HUES6 (cell line): ENCODE results near the gene OR10D3.

Experiments
- H3K27ac ChIP-seq: 2 replicates; pipeline ENCODE4 v1.7.0; 2013; ENCODE audit warnings: low read depth, mild to moderate bottlenecking, low read length, inconsistent platforms
- H3K27me3 ChIP-seq: 2 replicates; pipeline ENCODE4 v1.6.1; 2013; ENCODE audit warnings: low read length; ENCODE audit not compliant: control insufficient read depth, insufficient read depth
- H3K36me3 ChIP-seq: 2 replicates; pipeline ENCODE4 v1.6.1; 2013; ENCODE audit warnings: low read length; ENCODE audit not compliant: control insufficient read depth, insufficient read depth
- H3K4me1 ChIP-seq: 2 replicates; pipeline ENCODE4 v1.6.1; 2013; ENCODE audit warnings: low read length; ENCODE audit not compliant: control insufficient read depth, insufficient read depth
- H3K4me3 ChIP-seq: 2 replicates; pipeline ENCODE4 v1.5.1; 2013; ENCODE audit warnings: low read depth, low read length
- H3K9ac ChIP-seq: one replicate; pipeline ENCODE4 v1.6.1; 2013; ENCODE audit warnings: mild to moderate bottlenecking, low read length
- H3K9me3 ChIP-seq: 2 replicates; pipeline ENCODE4 v1.6.1; 2013; ENCODE audit warnings: low read depth, low read length; ENCODE audit not compliant: control insufficient read depth, insufficient read depth

Gene OR10D3

DNA sequence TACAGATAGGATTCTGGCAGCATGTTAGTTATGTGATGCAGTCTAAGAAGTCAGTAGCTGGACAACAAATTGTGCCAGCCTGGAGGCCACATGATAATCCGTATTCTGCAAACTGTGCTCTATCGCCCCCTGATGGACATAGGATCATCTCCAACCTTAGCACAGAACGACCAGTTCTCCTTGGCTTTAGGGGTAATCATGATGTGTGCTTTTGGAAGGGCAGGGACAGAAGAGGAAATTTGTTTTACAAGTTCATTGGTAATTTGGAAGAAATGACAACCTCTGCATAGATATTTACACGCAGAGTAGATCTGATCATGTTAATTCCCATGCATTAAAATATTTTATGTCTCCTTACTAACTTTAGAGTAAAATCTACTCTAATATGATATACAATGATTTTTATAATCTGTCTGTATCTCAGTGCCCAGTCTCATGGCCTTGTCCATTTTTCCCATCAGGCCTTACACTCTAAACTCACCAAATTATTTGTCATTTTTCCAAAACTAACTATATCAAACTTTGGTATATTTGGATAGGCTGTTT lies 12.1 kb downstream of the OR10D3 start:
- Histone ChIP-seq H3K9me3 (no peaks in the 10 kb centered on the region), H3K4me3 (no peak overlapping the region), H3K4me1 (peaks cover 12% of the 10 kb centered on the region; the same call in 1 of the 2 replicates), H3K9ac (no peak overlapping the region), H3K36me3 (no peaks in the 10 kb centered on the region), H3K27ac (no peak overlapping the region), H3K27me3 (peaks cover 15% of the 10 kb centered on the region; the same call in 1 of the 2 replicates)

DNA sequence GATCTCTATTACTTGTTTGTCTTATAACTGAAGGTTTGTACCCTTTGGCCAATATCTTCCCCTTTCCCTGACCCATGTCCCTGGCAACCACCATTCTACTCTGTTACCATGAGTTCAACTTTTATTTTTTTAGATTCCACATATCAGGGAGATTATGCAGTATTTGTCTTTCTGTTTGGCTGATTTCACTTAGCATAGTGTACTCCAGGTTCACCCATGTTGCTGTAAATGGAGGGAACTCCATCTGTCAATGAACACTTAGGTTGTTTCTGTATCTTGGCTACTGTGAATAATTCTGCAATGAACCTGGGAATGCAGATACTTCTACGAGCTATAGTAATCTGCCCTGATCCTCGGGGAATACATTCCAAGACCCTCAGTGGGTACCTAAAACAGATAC lies 14.9 kb downstream of the OR10D3 start:
- Histone ChIP-seq H3K9me3 (no peaks in the 10 kb centered on the region), H3K9ac (no peak overlapping the region), H3K4me3 (no peak overlapping the region), H3K4me1 (peaks cover 4% of the 10 kb centered on the region; the same call in 1 of the 2 replicates), H3K27me3 (no peaks in the 10 kb centered on the region), H3K36me3 (no peaks in the 10 kb centered on the region), H3K27ac (no peak overlapping the region)

DNA sequence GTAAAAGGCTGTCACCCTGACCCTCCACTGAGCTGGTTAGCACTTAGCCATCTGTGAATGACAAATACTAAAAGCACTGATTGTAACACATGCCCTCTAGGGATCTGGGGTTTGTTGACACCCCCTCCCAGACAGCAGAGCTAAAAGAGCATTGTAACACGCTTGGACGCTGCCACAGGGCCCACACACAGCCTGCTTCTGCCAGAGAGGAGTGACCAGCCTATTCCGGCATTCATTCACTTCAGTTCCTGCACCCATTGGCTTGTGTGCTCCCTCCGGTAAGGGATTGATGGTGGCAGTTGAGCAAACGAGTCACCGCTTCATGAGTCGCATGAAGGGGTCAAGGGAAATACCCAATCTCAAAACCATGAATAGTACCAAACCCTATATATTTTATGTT lies 15.8 kb downstream of the OR10D3 start:
- H3K4me3 ChIP-seq, result no peak overlapping the region
- H3K27ac ChIP-seq, result no peak overlapping the region
- H3K9me3 ChIP-seq, result no peaks in the 10 kb centered on the region
- peaks cover 4% of the 10 kb centered on the region; the same call in 1 of the 2 replicates for H3K4me1 ChIP-seq
- H3K9ac ChIP-seq, result no peak overlapping the region
- no peaks in the 10 kb centered on the region for H3K27me3 ChIP-seq
- H3K36me3 ChIP-seq, result no peaks in the 10 kb centered on the region

DNA sequence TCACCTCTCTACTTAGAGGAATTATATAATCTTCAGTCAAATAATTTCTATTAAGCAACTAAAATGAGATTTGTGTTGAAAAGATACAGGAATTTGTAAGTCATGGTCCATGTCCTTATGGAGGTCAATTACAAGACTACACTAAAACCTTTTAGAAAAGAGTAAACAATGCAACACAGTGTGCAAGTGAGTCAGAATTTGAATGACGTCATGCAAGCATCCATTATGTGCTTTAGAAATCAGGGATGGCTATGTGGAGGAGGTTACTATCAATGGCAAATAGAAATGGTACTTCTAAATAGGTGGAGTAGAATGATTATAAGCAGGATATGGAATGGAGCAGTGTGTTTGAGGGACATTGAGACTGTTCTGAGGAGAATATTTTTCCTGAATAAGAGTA lies 16.6 kb downstream of the OR10D3 start:
- H3K4me1 ChIP-seq, result peaks cover 3% of the 10 kb centered on the region; the same call in 1 of the 2 replicates
- H3K4me3 ChIP-seq, result no peak overlapping the region
- no peaks in the 10 kb centered on the region for H3K27me3 ChIP-seq
- H3K27ac ChIP-seq, result no peak overlapping the region
- H3K9me3 ChIP-seq, result no peaks in the 10 kb centered on the region
- H3K36me3 ChIP-seq, result no peaks in the 10 kb centered on the region
- no peak overlapping the region for H3K9ac ChIP-seq

DNA sequence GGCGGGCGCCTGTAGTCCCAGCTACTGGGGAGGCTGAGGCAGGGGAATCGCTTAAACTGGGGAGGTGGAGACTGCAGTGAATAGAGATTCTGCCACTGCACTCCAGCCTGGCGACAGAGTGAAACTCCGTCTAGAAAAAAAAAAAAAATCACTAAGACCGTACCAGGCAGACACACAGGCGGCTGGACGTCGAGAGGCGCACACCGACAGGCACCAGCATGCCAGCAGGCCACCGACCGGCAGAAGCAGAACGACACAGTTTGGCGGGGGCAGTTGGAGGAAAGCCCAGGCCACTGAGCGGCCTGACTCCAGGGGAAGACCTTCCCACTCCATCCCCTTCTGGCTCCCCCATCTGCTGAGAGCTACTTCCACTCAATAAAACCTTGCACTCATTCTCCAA lies 17.5 kb downstream of the OR10D3 start:
- Histone ChIP-seq H3K9me3 (no peaks in the 10 kb centered on the region), H3K9ac (no peak overlapping the region), H3K4me1 (no peaks in the 10 kb centered on the region), H3K36me3 (no peaks in the 10 kb centered on the region), H3K4me3 (no peak overlapping the region), H3K27ac (no peak overlapping the region), H3K27me3 (no peaks in the 10 kb centered on the region)

DNA sequence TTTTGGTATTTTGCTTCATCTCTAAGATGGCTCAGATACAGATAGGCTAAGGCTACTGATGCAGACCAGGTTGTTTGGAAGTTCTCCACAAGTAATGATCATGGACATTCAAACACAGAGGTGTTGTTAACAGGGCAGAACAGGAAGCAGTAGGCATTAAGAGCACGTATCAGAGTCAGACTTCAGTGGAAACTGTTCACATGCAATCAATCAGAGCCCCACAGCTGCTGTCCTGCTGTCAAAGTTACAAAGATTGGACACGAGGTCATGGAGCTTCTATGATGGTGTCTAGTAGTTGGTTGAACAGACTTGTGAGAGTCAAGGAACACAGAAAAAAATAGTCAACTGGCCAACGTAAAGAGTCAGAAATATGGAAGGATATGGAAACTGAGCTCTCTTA lies 19.8 kb downstream of the OR10D3 start:
- H3K4me1 ChIP-seq, result no peaks in the 10 kb centered on the region
- H3K4me3 ChIP-seq, result no peak overlapping the region
- H3K27ac ChIP-seq, result no peak overlapping the region
- no peaks in the 10 kb centered on the region for H3K36me3 ChIP-seq
- no peaks in the 10 kb centered on the region for H3K9me3 ChIP-seq
- no peaks in the 10 kb centered on the region for H3K27me3 ChIP-seq
- H3K9ac ChIP-seq, result no peak overlapping the region

DNA sequence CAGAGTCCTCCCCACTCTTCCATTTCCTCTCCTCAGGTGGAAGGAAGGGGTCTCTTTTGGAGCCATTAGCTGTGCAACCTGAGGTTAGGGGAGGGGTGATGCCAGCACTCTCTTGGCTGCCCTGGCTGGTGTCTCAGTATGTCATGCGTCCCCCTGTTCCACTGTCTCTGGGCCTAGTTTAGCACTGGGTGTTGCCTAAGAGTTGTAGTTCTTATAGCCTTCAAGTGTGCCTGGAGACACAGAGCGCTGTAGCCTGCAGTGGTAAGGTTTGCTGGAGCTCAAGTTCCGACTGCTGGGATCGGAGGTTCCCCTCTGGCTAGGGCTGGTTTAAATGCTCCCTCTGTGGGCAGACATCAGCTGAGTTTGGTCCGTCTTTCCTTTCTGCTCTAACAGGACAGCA lies 20.9 kb downstream of the OR10D3 start:
- H3K4me3 ChIP-seq, result no peak overlapping the region
- H3K27ac ChIP-seq, result no peak overlapping the region
- H3K36me3 ChIP-seq, result no peaks in the 10 kb centered on the region
- H3K4me1 ChIP-seq, result no peaks in the 10 kb centered on the region
- H3K27me3 ChIP-seq, result no peaks in the 10 kb centered on the region
- no peaks in the 10 kb centered on the region for H3K9me3 ChIP-seq
- no peak overlapping the region for H3K9ac ChIP-seq

DNA sequence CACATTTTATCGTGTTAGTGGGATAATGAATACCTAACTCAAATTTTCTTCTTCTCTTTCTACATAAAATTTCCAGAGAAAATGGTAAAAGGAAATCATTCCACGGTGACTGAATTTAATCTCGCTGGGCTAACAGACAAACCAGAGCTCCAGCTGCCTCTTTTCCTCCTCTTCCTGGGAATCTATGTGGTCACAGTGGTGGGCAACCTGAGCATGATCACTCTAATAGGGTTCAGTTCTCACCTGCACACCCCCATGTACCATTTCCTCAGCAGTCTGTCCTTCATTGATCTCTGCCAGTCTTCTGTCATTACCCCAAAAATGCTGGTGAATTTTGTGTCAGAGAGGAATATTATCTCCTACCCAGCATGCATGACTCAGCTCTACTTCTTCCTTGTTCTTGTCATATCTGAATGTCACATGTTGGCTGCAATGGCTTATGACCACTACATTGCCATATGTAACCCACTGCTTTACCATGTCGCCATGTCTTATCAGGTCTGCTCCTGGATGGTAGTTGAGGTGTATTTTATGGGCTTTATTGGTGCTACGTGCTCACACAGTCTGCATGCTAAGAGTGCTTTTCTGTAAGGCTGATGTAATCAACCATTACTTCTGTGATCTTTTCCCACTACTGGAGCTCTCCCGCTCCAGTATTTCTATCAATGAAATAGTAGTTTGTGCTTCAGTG lies 24.1 kb downstream of the OR10D3 start:
- no peak overlapping the region for H3K9ac ChIP-seq
- H3K27ac ChIP-seq, result no peak overlapping the region
- no peaks in the 10 kb centered on the region for H3K9me3 ChIP-seq
- H3K4me3 ChIP-seq, result no peak overlapping the region
- no peaks in the 10 kb centered on the region for H3K4me1 ChIP-seq
- H3K36me3 ChIP-seq, result no peaks in the 10 kb centered on the region
- H3K27me3 ChIP-seq, result no peaks in the 10 kb centered on the region

DNA sequence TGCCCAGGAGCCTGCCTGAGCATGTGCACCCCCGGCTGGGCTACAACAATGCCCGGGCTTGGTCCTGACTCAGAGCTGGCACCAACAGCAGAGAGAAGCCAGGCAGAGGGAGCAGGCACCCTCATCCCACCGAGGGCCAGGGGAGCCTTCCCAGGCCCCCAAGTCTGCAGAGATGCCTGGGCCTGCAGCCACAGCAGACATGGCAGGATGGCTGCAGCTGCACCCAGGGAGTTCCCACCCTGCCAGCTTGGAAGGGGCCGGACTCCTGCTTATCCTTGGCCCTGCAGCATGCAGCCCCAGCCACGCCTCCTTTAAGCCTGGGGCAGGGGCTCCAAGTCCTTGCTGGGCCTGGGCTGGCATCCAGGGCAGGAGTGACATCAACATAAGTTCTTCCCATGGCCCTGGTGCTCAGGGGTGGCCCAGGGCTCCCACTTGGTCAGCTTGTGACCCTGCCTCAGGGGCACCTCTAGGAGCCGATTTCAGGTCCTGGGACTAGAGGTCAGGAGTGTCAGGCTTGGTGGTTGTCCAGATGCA lies 26.7 kb downstream of the OR10D3 start:
- Histone ChIP-seq H3K27me3 (no peaks in the 10 kb centered on the region), H3K4me3 (no peak overlapping the region), H3K9me3 (no peaks in the 10 kb centered on the region)

DNA sequence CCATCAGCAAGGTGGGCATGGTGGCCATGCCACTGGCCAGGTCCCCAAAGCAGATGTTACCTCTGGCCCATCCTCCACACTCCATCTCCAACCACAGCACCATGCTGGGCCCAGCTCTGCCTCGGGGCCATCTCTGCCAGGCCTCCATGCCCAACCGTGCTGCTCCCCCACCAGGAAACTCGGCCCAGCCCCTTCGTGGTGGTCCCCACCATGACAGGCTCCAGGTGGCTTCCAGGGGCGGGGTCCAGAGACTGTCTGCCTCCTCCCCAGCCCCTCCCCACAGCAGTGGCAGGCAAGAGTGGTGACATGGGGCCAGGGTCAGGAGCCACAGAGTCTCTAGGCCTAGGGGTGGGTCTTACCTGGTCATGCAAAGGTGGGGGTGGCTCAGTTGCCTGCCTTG lies 27.3 kb downstream of the OR10D3 start:
- Histone ChIP-seq H3K9me3 (no peaks in the 10 kb centered on the region), H3K27ac (no peak overlapping the region), H3K4me3 (no peak overlapping the region), H3K9ac (no peak overlapping the region), H3K4me1 (no peaks in the 10 kb centered on the region), H3K36me3 (no peaks in the 10 kb centered on the region), H3K27me3 (no peaks in the 10 kb centered on the region)

More for the DNA sequence above, 26.7 kb downstream of the OR10D3 start:
- Histone ChIP-seq H3K4me1 (no peaks in the 10 kb centered on the region), H3K27ac (no peak overlapping the region), H3K36me3 (no peaks in the 10 kb centered on the region), H3K9ac (no peak overlapping the region)

DNA sequence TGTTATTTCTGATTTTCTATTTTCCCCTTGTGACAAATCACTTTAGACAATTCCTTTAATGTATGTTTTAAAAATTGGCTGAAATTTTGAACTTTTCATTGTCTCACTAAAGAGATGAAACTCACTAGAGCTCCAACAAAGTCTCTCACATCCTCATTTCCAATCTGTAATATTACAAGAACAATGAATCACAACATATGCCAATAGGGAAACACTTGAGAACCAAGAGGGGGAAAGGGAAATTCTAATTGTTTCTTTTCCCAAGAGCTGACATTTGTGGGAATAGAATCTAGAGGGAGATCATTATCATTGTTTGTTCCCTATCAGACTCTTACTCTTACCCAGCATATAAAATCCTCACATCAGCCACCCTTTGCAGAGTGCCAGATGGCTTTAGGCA lies 28.2 kb downstream of the OR10D3 start:
- H3K4me3 ChIP-seq, result no peak overlapping the region

More for the DNA sequence above, 28.2 kb downstream of the OR10D3 start:
- Histone ChIP-seq H3K36me3 (no peaks in the 10 kb centered on the region), H3K9ac (no peak overlapping the region), H3K4me1 (no peaks in the 10 kb centered on the region), H3K27me3 (no peaks in the 10 kb centered on the region), H3K27ac (no peak overlapping the region), H3K9me3 (no peaks in the 10 kb centered on the region)
